ENCODE data around the gene EFEMP2.

DNA sequence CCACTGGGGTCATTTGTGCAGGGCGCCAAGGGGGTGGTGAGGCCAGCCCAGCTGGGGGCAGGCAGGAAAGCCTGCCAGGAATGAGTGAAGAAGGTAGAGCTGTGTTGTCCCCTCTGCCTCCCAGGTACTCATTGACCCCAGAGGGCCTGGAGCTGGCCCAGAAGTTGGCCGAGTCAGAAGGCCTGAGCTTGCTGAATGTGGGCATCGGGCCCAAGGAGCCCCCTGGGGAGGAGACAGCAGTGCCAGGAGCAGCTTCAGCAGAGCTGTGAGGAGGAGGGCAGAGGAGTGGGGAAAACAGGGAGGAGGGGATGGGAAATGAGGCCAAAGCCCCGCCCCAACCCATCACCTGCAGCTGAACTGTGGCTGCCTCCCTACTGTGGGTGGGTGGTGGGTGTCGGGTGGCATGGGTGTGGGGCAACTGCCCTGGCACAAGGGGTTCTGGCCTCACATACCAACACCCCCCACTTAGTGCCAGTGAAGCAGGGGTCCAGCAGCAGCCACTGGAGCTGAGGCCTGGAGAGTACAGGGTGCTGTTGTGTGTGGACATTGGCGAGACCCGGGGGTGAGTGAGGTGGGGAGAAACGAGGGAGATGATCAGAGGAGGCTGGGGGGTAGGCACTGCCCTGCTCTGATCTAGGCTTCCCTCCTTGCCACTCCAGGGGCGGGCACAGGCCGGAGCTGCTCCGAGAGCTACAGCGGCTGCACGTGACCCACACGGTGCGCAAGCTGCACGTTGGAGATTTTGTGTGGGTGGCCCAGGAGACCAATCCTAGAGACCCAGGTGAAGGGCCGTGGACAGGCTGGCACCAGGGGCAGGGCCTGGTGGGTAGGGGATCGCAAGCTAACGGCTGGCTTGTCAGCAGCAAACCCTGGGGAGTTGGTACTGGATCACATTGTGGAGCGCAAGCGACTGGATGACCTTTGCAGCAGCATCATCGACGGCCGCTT lies 9.4 kb downstream of the EFEMP2 start:
- TF ChIP-seq, protein P1, sequence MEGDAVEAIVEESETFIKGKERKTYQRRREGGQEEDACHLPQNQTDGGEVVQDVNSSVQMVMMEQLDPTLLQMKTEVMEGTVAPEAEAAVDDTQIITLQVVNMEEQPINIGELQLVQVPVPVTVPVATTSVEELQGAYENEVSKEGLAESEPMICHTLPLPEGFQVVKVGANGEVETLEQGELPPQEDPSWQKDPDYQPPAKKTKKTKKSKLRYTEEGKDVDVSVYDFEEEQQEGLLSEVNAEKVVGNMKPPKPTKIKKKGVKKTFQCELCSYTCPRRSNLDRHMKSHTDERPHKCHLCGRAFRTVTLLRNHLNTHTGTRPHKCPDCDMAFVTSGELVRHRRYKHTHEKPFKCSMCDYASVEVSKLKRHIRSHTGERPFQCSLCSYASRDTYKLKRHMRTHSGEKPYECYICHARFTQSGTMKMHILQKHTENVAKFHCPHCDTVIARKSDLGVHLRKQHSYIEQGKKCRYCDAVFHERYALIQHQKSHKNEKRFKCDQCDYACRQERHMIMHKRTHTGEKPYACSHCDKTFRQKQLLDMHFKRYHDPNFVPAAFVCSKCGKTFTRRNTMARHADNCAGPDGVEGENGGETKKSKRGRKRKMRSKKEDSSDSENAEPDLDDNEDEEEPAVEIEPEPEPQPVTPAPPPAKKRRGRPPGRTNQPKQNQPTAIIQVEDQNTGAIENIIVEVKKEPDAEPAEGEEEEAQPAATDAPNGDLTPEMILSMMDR (conservative IDR thresholded peaks at IDR 0.05; ENCODE audit: low read length): no peak
- TF ChIP-seq EZH2phosphoT487 (IDR thresholded peaks at IDR 0.05; ENCODE audit: borderline replicate concordance): no peak
